GM04503 (cell line): Measurements from ENCODE around the gene KCNJ12.
"Not testable (repeated sequence)": the region's sequence is repeated elsewhere in the genome, so short reads cannot be mapped to it uniquely, and the experiment has no call there.

ENCODE experiments used
- DNase-seq: peaks from one replicate; pipeline ENCODE4 v3.0.0-alpha.2; 2012; ENCODE audit warnings: low read depth

The KCNJ12 gene

GRCh38 chr17:21452377-21453143, 76.4 kb downstream of the KCNJ12 start:
- DNase-seq: peak; percentile 7

- no peak for DNase-seq
Observed at GRCh38 chr17:21453144-21453898, 77.2 kb downstream of the KCNJ12 start.

DNA sequence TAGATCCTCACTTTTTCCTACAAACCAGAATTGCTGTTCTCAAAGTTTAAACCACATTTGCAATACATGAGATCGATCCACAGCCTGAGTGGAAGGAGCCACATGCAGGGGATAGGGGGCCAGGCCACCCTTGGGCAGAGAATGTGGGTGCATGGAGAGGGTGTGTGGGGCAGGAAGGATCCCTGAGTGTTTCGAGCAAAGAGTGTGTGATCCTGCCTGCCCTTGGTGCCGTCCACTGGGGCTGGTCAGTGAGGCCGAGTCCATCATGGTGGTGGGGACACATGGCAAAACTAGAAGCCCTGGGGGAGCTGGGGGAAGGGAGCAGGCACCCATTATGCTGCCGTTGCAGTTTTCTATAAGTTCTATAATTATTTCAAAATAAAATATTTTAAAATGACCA, 77.8 kb downstream of the KCNJ12 start:
- DNase-seq: not testable (repeated sequence)

DNA sequence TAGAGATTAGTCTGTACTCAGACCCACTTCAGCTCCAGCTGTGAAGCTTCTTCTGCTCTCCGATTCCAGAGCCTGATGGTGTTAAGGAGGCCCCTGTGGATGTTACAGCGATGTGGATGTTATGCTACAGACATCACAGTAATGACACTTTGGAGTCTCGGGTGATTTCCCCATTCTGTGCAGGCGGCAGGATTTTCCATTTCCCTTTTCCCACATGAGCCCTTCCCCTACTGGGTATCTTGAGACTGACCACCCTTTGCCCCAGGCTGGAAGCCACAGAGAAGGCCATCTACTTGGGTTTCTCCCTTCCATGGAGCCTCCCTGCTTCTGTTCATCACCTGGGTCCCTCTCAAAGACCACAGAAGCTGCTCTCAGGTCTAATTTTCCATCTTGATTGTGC, 78.3 kb downstream of the KCNJ12 start:
- DNase-seq: no peak

- no peak for DNase-seq
Observed at GRCh38 chr17:21455761-21456160, 79.6 kb downstream of the KCNJ12 start.

- DNase-seq: not testable (repeated sequence)
Observed at GRCh38 chr17:21456449-21456848, 80.3 kb downstream of the KCNJ12 start.

DNA sequence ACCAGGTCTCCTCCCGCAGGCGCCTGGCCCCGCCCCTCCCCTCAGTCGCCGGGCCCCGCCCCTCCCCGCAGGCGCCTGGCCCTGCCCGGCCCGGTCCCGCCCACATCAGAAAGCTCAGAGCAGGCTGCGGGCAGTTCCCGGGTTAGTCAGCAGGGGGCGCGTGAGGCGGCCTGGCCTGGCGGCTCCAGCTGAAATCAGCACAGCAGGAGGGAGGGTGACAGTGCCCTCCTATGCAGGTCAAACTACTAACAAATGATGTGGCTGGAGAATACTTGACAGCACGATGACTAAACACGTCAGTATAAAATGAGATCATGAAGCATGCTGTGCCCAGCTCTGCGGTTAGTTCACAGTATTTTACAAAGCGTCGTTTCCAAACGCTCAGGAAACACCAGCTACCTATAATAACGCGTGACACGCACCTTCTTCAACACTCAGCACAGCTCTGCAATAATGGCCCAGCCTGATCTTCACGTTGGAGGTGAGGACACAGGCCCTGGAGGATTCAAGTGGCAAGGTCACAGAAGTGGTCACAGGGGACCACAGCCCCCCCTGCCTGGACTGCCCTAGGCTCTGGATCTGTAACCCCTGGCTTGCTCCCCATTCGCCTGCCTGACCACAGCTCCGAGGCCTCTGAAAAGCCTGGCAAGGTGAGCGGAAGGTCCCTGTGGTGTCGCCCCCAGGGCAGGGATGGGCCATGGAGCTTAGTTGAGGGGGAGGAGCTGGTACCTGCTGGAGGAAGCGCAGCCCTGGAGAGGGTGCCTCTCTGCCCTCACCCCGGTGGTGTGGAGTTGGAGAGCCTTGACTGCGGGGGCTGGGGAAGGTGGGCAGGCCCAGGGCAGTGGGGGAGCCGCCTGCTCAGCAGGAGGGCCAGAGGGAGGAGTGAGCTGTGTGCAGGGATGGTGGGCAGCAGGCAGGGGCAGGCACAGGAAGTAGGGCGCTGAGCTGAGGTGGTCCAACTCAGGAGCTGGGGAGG, 81.2 kb downstream of the KCNJ12 start:
- DNase-seq: peak; percentile 33

- no peak for DNase-seq
Observed at GRCh38 chr17:21458054-21458453, 81.9 kb downstream of the KCNJ12 start.

GRCh38 chr17:21459536-21459935, 83.4 kb downstream of the KCNJ12 start:
- DNase-seq: no peak

GRCh38 chr17:21460358-21460757, 84.2 kb downstream of the KCNJ12 start:
- no peak for DNase-seq

DNA sequence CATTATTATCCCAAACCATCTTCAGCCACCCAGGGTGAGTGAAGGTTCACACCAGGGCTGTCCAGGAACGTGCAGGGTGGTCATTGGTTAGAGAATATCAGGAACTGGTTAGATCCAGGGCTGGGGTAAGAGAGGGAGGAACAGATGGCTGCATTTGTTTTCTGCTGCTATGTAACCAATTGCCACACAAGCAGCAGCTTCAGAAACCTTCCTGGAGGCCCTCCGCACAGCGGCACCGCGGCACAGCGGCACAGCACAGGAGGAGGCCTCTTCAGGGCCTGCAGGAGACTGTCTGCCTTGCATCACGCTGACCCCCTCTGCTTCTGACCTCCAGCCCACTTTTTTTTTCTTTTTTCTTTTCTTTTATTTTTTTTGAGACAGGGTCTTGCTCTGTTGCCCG, 86.1 kb downstream of the KCNJ12 start:
- DNase-seq: no peak

DNA sequence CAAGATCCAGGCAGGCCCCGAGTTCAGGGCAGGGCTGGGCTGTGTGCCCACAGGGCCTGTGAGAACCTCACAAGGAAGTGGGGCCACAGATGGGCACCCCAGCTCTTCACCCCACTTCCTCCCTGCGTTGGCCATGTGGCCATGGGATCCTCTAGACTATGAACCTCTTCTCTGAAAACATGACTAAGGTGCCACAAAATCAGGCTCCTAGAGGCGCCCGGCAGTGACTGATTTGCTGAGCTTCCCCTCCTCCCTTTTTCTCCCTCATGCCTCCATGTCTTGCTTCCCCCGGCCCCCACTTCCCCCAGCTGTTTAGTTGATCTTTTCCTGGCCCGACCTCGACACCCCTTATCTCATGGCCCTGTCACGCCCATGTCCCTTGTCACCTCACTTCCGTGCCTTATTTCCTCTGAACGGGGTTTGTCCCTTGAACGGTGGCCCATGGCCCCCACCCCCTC, 87.1 kb downstream of the KCNJ12 start:
- no peak for DNase-seq

DNA sequence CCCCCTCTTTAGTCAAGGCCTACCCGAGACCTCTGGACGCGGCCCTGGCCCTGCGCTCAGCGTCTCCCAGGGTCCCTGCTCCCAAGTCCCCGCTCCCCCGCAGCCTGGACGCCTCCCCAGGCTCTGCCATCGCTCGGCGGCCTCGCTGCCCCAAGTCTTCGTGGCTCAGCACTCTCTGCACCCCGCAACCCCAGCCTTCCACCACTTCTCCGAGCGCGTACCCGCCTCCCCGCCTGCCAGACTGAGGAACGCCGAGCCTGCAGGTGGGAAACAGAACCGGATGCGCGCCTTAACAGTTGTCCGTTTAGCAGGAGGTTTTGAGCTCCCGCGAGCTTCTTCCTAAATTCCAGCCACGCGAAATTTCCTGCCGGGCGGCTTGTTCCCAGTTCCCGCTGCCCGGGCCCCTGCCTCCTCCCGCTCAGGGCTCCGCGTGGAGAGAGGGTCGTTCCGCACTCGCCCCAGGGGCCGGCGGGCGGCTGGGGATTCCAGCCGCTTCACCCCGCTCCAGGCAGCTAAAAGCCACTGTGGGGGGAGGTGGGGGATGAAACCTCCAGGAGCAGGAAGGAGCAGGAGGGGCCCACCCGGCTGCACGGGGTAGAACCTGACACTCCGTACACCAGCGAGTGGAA, 87.7 kb downstream of the KCNJ12 start:
- DNase-seq: no peak

DNA sequence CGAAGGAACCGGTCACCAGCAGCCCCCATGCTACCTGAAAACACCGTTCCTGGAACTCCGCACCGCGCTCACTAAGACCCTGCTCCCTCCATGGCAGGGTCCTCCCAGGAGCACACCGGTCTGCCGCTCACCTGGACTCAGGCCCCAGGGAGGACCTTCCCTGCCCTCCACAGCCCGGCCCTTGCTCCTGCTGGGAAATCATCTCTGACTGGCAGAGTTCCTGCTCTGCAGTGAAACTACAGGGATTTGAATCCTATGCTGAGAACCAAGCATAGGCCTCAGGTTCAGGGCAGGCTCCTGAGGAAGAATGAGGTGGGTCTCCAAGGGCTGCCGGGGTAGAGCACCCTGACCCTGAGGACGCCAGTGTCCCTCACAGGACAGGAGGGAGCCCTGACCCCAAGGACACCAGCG, 88.5 kb downstream of the KCNJ12 start:
- no peak for DNase-seq

GRCh38 chr17:21466550-21466949, 90.4 kb downstream of the KCNJ12 start:
- DNase-seq: no peak

DNA sequence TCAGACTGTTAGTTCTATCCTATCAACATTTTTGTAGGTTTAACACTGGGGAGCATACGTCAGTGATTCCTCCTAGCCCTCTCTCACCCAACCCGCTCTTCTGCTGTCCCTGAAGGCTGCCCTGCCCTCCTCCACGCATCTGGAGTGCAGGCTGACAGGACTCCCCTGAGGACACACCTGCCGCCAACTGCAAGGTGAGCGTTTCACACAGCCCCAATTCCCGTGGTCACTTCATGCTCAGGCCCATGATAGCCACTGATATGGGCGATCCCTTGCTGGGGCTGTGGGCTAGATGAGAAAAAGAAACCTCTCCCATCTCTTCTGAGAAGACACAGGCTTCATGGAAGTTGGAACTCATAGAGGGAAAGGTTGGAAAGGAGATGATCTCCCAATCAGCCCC, 91.0 kb downstream of the KCNJ12 start:
- no peak for DNase-seq

DNA sequence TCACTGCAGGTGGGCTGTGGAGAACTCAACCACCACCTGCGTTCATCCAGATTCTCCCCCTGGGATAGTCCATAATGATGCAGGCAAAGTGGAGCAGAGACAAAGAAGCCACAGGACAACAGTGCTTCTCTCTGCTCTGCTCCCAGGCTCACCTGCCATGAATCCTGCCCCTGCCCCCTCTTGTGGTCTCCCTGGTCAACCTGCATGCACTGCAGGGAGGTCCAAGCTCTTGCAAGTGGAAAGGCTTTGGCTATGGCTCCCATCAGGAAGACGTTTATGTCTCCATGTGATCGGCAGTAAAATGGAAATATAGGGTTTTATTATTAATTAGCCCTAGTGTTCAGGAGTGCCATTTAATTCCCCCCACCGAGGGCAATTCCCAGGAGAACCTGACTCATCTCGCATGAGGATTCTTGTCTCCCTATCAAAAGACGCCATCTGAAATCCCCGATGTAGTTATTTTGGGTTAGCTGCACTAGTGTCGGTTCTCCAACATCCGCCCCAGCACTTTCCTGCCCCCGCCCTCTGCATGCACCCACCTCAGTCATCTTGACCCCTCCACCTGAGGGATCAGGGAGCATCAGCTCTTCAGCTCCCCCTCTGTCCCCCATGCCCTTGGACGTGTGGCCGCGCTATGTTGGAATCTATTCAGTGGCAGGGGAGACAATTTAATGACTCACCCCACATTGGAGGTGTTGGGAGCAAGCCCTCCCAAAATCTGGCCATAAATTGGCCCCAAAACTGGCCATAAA, 91.8 kb downstream of the KCNJ12 start:
- DNase-seq: no peak
